ENCODE data around the gene NTSR1. TPM values are rescaled to one million over a fixed set of nuclear protein-coding genes. Genes with fewer than 3 reads are reported as not detected.

NTSR1 gene
- total RNA-seq, 1 donor from 2014 or later, result 0.08 TPM

- Histone ChIP-seq H3K36me3 (ENCODE audit: control insufficient read depth, insufficient read depth, low read length) (no peaks in the 10 kb centered on the region), H3K27me3 (ENCODE audit: control insufficient read depth, insufficient read depth, low read length) (peaks cover 11% of the 10 kb centered on the region), H3K4me3 (ENCODE audit: low read depth, low read length) (no peak overlapping the region)
- no peak for DNase-seq (ENCODE audit: low read depth)
- no peak for TF ChIP-seq CTCF (IDR thresholded peaks at IDR 0.05; ENCODE audit: insufficient read depth, low read length, poor library complexity, severe bottlenecking)
These were observed 27.9 kb downstream of the NTSR1 start for GRCh38 chr20:62736407-62737071.

- Histone ChIP-seq H3K4me3 (ENCODE audit: low read depth, low read length) (no peak overlapping the region), H3K36me3 (ENCODE audit: control insufficient read depth, insufficient read depth, low read length) (no peaks in the 10 kb centered on the region), H3K27me3 (ENCODE audit: control insufficient read depth, insufficient read depth, low read length) (peaks cover 14% of the 10 kb centered on the region)
- TF ChIP-seq CTCF (IDR thresholded peaks at IDR 0.05; ENCODE audit: insufficient read depth, low read length, poor library complexity, severe bottlenecking), result no peak
- no peak for DNase-seq (ENCODE audit: low read depth)
These were observed 28.7 kb downstream of the NTSR1 start for GRCh38 chr20:62737271-62737811.

GRCh38 chr20:62738025-62738881 is 29.6 kb downstream of the NTSR1 start:
- peaks cover 10% of the 10 kb centered on the region for H3K27me3 ChIP-seq (ENCODE audit: control insufficient read depth, insufficient read depth, low read length)
- no peak for DNase-seq (ENCODE audit: low read depth)
- no peak for TF ChIP-seq CTCF (IDR thresholded peaks at IDR 0.05; ENCODE audit: insufficient read depth, low read length, poor library complexity, severe bottlenecking)

GRCh38 chr20:62739067-62739466 is 30.4 kb downstream of the NTSR1 start:
- H3K36me3 ChIP-seq (ENCODE audit: control insufficient read depth, insufficient read depth, low read length), result no peaks in the 10 kb centered on the region
- no peak for TF ChIP-seq CTCF (IDR thresholded peaks at IDR 0.05; ENCODE audit: insufficient read depth, low read length, poor library complexity, severe bottlenecking)
- H3K27me3 ChIP-seq (ENCODE audit: control insufficient read depth, insufficient read depth, low read length), result peaks cover 9% of the 10 kb centered on the region
- H3K4me3 ChIP-seq (ENCODE audit: low read depth, low read length), result no peak overlapping the region
- no peak for DNase-seq (ENCODE audit: low read depth)

More at GRCh38 chr20:62738025-62738881, 29.6 kb downstream of the NTSR1 start:
- no peak overlapping the region for H3K4me3 ChIP-seq (ENCODE audit: low read depth, low read length)
- no peaks in the 10 kb centered on the region for H3K36me3 ChIP-seq (ENCODE audit: control insufficient read depth, insufficient read depth, low read length)

- no peaks in the 10 kb centered on the region for H3K36me3 ChIP-seq (ENCODE audit: control insufficient read depth, insufficient read depth, low read length)
- no peak for DNase-seq (ENCODE audit: low read depth)
- no peak overlapping the region for H3K4me3 ChIP-seq (ENCODE audit: low read depth, low read length)
These were observed 31.1 kb downstream of the NTSR1 start for GRCh38 chr20:62739581-62740285.

More at GRCh38 chr20:62739581-62740285, 31.1 kb downstream of the NTSR1 start:
- no peak for TF ChIP-seq CTCF (IDR thresholded peaks at IDR 0.05; ENCODE audit: insufficient read depth, low read length, poor library complexity, severe bottlenecking)
- H3K27me3 ChIP-seq (ENCODE audit: control insufficient read depth, insufficient read depth, low read length), result peaks cover 11% of the 10 kb centered on the region

All from kidney epithelial cell (primary cell).